ENCODE results near the gene NGLY1. TPM values are rescaled to one million over a fixed set of nuclear protein-coding genes. Genes with fewer than 3 reads are reported as not detected.
A peak's percentile ranks its signal among the peaks of the same experiment; 100 is the strongest.

Gene NGLY1
- total RNA-seq, 1 donor from 2014 or later: 40.0 TPM

DNA sequence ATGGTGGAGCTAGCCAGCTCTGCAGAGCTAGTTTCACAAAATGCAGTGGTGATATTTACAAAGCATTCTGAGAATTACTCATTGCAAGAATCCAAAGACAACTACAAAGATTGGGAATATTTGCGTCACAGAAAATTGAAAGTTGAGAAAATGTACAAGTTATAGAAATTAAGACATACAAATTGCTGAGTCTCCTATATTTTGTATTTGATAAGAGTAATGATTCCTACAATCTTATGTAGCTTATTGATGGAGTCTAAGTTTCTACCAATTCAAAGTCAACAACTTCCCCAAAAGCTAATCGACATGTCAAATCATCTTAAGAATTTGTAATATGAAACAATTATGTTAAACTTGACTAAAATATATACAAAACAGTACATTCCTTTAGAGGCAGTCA, 72.2 kb downstream of the NGLY1 start:
- no peak for DNase-seq (ENCODE audit: low spot score)

GRCh38 chr3:25708036-25708435, 75.2 kb downstream of the NGLY1 start:
- DNase-seq (ENCODE audit: low spot score): no peak

DNA sequence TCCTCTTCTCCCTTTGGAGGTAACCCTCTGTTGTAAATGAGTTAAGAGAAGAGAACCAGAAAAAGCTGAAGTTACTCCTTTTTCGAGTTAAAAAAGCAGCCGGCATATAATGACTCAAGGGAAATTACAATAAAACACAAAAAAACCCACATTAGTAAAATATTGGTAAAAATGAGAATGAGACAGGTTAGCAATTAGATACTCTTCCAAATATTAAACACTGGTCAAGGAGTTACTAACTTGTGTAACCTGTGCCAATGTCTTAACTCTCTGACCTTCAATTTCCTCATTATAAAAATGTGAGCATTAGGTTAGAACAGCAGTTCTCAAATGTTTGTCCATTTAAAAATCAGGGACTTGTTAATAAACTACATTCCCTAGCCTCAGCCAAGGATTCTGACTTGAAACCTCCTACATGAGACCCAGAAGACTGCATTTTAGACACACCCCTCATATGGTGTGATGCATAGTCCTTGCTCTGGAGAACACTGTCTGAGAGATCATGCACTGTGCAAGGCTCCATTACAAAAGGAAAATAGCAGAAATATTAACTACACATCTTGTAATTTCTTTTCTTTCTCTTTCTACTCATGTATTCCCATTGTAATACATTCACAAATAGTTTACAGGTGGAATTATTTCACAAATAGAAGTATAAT, 75.8 kb downstream of the NGLY1 start:
- DNase-seq (ENCODE audit: low spot score): no peak

DNA sequence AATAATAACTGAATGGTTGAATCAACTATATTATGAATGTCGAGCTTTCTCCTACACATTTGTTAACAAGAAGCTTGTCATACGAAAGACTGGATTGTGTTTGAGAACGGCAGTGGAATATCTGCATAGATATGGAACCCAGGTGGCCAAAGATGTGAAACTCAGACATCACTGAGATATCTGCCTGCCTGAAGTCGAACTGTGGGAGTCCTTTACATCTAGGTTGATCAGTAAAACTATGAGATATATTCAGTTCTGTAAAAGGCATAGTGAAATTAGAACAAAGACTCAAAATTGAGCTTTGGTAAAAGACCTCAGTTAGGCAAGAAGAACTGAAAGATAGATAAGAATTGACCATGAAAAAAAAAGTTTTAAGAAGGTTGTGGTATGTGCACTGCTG, 77.0 kb downstream of the NGLY1 start:
- no peak for DNase-seq (ENCODE audit: low spot score)

DNA sequence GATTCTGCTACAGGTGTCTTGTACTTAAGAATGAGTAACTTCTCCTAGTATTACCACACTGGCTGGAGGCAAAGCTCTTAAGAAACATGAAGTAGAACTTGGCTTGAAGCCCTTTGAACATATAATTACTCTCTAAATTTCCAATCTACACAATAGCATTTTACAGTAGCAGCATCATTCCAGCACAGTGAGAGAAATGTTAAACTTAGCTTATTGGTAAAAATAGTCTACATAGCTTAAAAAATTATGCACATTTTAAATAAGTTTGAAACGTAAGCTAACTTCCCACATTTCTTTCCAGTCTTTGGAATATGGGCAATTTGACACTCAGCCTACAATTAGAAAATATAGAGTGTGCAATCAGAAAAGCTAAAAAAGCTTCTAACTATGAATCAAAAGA, 85.7 kb downstream of the NGLY1 start:
- no peak for DNase-seq (ENCODE audit: low spot score)

GRCh38 chr3:25695731-25696420, 87.4 kb downstream of the NGLY1 start:
- DNase-seq (ENCODE audit: low spot score): no peak

DNA sequence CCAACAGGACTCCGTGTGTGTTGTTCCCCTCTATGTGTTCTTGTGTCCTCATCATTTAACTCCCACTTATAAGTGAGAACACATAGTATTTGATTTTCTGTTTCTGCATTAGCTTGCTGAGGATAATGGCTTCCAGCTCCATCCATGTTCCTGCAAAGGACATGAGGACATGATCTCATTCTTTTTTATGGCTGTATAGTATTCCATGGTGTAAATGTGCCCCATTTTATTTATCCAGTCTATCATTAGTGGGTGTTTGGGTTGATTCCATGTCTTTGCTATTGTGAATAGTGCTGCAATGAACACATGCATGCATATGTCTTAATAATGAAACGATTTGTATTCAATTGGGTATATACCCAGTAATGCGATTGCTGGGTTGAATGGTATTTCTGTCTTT, 90.0 kb downstream of the NGLY1 start:
- DNase-seq (ENCODE audit: low spot score): no peak

DNA sequence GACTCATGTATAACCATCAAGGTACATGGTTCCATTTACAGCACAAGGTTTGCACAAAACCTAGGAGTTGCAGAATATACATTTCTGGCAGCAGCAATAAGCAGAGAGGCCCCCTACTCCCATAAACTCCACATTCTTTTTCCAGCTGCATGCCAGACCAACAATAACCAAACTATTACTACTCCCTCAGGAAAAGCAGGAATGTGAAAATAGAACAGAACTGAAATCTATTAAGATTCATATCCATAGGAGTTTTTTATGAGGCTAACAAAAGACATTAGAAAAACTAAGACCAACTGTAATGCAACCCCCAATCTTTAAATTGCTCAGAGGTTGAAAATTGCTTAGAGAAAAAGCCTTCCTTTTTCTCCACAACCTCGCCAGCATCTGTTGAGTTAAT, 90.9 kb downstream of the NGLY1 start:
- DNase-seq (ENCODE audit: low spot score): no peak

DNA sequence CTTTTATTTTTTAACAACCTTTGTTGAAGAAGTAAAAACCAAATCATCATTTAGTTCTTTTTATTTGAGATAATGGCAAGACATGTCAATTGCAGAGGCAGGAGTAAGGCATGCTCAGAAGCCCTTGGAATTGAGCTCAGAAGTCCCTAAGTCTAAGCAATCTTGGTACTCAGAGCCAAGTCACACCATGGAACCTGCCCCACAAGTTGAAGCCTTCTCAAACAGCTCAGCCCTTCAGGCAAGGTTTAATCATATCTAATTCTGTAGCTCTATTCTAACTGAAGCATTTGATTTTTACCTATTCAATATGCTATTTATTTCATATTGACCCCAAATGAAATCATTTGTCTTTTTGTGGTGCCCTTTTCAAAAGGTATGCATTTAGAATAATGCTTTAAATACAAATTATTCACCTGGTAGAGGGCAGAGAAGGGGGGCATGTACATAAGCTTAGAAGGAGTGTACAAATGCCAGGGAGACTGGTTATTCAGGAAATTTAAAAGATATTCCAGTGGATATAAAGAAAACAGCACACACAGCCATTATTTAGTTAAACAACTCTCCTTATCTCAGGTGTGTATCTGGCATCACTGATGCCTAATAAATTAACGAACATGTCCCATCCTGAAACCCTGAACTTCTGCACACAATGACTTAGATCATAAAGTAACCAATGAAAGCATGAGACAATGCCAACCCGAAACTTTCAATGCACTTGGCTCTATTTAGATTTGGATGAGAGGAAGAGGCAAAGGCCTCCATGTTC, 92.3 kb downstream of the NGLY1 start:
- DNase-seq (ENCODE audit: low spot score): peak; percentile 49

GRCh38 chr3:25689226-25689625, 94.0 kb downstream of the NGLY1 start:
- DNase-seq (ENCODE audit: low spot score): no peak

DNA sequence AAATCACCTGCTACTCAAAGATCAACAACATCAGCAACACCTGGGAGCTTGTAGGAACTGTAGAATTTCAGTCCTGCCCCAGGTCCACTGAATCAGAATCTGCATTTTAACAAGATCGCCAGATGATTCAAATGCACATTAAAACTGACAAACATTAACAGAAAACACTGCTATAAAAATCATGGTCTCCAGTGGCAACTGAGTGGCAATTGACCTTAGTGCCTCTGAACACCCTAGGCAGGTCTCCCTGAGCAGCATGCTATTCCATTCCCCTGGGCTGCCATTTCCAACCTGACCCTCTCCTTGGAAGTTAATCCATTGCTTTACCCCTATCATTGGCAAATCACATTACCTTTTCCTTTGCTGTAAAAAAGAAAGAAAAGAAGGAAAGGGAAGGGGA, 95.5 kb downstream of the NGLY1 start:
- DNase-seq (ENCODE audit: low spot score): no peak

GRCh38 chr3:25686766-25687165, 96.5 kb downstream of the NGLY1 start:
- no peak for DNase-seq (ENCODE audit: low spot score)

DNA sequence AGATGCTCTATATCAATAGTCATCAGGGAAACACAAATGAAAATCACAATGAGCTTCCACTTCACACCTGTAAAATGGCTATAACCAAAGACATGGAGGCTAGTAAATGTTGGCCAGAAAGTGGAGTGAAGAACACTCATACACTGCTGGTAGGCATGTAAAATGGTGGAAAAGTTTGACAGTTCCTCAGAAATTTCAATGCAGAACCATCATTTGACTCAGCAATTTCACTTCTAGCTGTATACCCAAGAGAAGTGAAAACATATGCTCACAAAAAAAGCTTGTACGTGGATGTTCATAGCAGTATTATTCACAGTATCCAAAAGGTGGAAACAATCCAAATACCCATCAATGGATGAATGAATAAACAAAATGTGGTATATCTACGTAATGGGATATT, 99.4 kb downstream of the NGLY1 start:
- DNase-seq (ENCODE audit: low spot score): no peak

- DNase-seq (ENCODE audit: low spot score): no peak
Measured at GRCh38 chr3:25683410-25683809, 99.8 kb downstream of the NGLY1 start.

GRCh38 chr3:25679642-25680302, 103.5 kb downstream of the NGLY1 start:
- no peak for DNase-seq (ENCODE audit: low spot score)

- no peak for DNase-seq (ENCODE audit: low spot score)
Measured at GRCh38 chr3:25679166-25679565, 104.1 kb downstream of the NGLY1 start.

DNA sequence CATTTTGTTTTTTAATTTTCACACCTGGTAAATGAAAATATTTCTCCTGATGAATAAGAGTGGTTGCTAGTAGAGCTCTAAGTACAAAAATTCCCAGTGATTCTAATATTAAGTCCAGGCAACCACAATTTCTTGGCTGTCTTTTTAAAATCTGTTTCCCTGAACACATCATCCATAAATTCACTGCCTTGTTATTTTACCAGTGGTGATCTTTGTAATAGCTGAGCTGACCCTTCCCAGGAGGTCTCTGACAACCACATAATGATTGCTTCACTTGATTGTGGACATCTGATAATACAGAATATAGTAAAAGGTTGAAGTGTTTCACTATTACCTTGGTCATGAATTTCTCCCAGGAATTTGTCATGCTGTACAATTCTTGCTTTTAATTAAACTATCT, 104.7 kb downstream of the NGLY1 start:
- no peak for DNase-seq (ENCODE audit: low spot score)

GRCh38 chr3:25677121-25677520, 106.1 kb downstream of the NGLY1 start:
- DNase-seq (ENCODE audit: low spot score): no peak

DNA sequence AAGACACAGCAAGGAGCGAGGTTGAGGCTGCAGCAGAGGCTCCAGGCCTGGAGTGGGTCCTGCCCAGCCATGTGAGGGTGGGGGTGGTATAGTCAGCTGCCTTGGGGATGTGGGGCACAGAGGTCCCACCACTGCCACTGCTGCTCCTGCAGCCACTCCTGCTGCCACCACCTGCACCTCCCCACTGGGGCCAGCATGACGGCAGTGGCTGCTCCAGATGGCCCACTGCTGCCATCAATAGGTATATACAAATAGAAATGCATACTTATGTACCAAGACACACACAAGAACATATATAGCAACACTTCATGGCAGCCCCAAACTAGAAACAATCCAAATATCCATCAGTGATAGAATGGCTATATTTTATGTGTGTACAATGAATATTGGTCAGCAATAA, 108.6 kb downstream of the NGLY1 start:
- DNase-seq (ENCODE audit: low spot score): no peak

DNA sequence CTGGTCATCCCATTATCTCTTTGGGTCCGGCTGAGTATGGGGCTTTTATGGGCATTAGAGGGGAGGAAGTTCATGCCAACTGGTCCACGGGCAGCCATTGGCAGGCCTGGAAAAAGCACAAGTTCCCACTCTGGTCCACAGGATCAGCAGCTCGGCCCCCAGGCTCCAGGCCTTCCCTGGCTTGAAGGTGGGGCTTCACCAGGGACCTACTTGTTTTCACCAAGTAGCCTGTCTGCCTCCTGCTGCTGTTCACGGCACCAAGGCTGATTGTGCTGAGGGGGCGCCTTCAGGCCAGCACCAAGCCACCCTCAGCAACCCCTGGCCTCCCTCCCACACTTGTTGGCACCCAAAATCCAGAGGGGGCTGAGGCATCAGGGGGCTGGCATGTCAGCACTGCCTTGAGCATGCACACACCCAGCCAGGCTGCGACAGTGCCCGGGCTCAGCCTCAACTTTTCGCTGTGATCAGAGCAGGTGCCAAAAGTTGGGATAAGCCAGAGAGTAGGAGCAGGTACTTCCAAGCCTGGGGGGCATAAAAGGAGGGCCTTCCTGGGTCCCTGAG, 109.4 kb downstream of the NGLY1 start:
- DNase-seq (ENCODE audit: low spot score): no peak
